NK-92 treated with Interleukin-12 subunit alpha and Interleukin-12 subunit beta, amount 100 ng/mL, for 24 hours (cell line): ENCODE measurements around the gene PTPRM.

Experiments
- DNase-seq: peaks from one replicate; lab custom pipeline; 2025; lab: John Stamatoyannopoulos, UW

The PTPRM gene

GRCh38 chr18:7809455-7809854 is 242.3 kb downstream of the PTPRM start:
- no peak for DNase-seq

- DNase-seq = no peak
These were observed 242.9 kb downstream of the PTPRM start for GRCh38 chr18:7809978-7810377.

- no peak for DNase-seq
These were observed 245.4 kb downstream of the PTPRM start for GRCh38 chr18:7812431-7813063.

DNA sequence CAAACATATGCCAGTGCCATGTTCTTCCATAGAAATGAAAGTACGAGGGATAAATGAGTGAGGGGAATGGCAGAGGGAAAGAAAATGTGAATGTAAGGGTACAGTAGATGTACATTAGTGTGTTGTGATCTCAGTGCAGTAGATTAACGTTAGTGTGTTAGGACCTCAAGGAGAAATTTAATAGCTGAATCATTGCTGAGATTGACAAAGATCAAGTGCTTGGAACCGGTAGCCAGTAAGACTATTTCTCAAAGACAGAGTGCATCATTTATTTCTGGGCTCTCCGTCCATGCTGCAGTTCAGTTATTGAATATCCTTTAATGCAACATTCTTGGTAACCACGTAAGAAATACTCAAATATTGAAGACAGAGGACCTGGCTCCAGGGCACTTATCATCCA is 246.0 kb downstream of the PTPRM start:
- no peak for DNase-seq

- DNase-seq = no peak
These were observed 247.7 kb downstream of the PTPRM start for GRCh38 chr18:7814754-7815315.

- no peak for DNase-seq
These were observed 248.7 kb downstream of the PTPRM start for GRCh38 chr18:7815787-7816186.

GRCh38 chr18:7817575-7818230 is 250.6 kb downstream of the PTPRM start:
- DNase-seq = no peak

- DNase-seq = no peak
These were observed 254.7 kb downstream of the PTPRM start for GRCh38 chr18:7821784-7822183.

GRCh38 chr18:7822435-7823331 is 255.6 kb downstream of the PTPRM start:
- DNase-seq = no peak

DNA sequence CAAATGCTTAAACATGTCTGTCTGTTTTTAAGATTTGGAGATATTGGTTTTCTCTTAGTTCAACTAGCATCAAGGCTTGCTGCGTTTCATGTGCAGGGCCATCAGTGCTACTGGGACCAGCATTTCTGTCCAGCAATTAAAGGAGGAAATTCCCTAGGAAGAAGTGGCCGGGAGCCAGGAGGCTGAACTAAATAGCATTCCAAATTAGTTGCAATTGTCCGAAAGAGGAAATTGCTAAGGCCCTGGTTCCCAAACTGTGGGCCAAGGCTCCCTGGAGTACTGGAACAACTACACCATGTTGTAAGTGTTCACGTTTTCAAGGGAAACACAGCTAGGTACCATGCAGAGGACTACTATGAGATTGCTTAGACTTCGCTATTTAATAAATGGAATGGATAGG is 257.9 kb downstream of the PTPRM start:
- no peak for DNase-seq

DNA sequence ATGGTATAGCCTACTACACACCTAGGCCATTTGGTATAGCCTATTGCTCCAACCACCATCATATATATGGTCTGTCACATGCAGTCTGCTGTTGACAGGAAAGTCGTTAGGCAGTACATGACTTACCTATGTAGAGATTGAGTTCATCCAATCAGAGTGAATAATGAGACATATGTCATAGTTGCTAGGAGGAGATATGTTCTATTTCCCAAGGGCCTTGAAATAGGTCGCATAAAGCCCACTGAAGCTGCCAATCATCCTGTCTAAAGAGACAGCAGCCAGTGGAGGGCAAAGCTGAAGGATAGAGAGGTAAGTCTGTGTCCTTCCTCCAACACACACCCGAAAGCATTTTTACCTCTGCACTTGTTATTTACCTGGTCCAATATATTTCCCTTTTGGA is 263.4 kb downstream of the PTPRM start:
- DNase-seq = no peak

DNA sequence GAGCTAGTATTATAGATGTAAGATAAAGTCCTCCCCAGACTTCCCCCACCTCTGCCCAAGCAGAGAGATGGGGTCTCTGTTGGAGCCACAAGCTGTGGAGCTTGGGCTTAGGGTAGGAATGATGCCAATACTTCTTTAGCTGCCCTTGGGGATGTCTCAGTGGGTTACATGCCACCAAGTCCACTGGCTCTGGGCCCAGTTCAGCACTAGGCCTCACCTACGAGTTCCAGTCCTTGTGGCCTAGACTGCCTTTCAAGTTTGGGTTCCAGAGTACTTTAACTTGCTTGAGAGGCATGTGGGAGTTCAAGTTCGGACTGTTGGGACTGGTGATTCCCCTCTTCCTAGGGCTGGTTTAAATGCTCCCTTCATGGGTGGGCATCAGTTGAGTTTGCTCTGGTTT is 272.4 kb downstream of the PTPRM start:
- DNase-seq = no peak

DNA sequence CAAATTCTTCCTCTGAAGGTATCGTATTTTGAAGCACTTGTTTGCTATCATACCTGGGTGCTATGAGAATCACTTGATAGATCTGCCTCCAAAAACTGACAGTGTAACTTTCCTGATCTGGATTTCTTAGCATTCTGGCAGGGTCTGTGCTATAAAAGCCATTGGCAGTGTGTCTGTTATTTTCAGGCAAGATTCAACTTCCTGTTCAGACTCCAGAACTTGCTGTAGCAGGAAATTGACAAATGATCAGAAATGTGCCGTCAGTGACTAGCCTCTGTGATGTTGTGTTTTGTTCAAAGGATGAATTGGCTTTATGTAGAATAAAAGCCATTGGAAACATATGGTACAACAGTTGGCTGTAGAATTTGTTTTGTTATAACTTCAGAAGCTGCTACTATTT is 273.3 kb downstream of the PTPRM start:
- DNase-seq = no peak

DNA sequence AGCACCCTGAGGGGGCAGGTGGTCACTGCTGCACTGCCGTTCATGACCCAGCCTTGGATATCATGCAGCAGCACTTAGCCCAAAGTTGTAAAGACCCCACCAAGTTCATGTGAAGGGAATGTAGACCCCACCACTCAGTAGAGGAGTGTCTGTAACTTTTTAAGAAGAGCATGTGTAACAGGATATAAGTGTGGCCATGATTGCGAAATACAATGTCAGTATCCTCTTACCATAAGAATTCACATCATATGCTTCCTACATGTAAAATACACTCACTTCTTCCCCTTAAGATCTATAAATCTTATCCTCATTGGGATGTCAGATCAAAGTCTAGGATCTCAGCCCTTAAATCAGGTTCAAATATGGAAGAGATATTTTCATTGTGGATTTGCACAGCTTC is 276.9 kb downstream of the PTPRM start:
- no peak for DNase-seq

DNA sequence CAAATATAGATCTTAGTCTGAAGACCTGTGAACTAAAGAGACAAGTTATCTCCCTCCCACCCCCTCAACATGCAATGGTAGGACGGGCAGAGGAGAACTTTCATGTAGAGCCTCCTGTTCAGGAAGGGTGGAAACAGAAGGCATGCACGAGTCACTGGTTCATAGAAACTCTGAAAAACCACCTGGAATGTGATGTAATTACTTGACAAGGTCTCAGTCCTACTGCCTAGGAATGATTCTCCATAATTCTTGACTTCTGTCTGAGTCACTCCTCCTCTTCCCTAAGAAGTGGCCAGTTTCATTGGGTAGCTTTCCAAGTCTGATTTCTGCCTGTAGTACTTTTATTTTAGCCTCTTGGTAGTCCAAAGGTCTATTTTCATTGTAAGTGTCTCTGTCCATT is 277.3 kb downstream of the PTPRM start:
- no peak for DNase-seq

- no peak for DNase-seq
These were observed 279.2 kb downstream of the PTPRM start for GRCh38 chr18:7846335-7846734.

DNA sequence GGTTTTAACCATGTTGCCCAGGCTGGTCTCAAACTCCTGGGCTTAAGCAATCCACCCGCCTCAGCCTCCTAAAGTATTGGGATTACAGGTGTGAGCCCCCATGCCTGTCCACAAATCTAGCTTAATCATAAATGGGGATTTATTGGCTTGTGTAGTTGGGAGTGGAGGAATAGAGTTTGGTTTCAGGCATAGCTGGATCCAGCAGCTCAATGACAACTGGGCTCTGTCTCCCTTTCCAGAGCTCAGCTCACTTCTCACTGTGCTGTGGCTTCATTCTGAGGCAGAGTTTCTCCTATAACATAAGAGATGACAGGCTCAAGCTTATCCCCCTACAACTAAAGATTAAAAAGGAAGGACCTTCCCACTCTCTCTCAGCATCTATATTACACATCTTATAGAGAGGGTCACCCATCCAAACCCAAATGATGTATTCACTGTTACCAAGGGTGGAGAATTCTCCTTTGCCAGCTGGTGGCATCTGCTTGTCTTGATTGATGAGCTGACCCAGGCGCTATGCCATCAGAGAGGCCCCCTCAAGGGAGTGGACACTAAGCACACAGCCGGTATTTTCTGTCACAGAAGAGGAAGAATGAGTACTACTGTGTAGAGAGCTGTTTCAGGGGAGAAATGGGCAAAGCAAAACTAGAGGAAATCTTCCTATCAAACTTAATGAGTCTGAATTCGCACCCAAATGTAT is 280.4 kb downstream of the PTPRM start:
- no peak for DNase-seq

DNA sequence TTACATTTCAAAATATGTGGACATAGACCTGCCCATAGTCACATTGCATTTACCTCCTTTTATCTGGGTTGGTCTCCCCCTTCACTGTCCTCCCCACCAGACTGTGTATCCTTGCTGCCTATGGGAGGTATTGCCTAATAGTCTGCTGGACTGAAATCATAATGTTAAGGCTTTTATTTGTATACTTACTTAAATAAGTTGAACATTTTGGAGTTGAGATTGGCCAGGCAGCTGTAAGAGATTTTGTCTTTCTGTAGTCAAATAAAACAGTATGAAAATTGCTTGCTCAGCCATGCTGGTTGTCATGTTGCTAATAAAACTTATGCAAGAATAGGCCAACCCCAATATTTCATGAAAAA is 280.9 kb downstream of the PTPRM start:
- no peak for DNase-seq

DNA sequence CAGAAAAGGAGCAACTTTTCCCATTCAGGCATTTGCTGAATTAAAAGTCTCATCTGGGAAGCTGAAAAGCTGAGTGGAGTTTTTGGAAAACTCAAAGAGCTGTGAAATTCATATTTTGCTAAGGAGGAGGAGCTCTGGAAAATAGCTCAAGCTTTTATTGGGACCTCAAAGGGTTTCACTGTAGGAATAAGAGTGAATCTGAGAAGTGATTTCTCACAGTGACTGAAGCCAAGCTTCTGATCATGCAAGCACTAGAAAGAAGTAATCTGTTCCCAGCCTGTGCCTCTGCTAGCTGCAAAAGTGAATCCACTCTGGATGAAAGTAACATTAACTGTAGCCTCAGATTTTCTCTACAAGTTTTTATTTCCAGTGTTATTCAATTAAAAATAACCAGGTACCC is 283.3 kb downstream of the PTPRM start:
- DNase-seq = no peak

- no peak for DNase-seq
These were observed 287.9 kb downstream of the PTPRM start for GRCh38 chr18:7855028-7855427.

- DNase-seq = no peak
These were observed 288.6 kb downstream of the PTPRM start for GRCh38 chr18:7855671-7856070.

- no peak for DNase-seq
These were observed 289.0 kb downstream of the PTPRM start for GRCh38 chr18:7856116-7856515.
